ENCODE measurements around the gene ARHGAP40.

Gene ARHGAP40

DNA sequence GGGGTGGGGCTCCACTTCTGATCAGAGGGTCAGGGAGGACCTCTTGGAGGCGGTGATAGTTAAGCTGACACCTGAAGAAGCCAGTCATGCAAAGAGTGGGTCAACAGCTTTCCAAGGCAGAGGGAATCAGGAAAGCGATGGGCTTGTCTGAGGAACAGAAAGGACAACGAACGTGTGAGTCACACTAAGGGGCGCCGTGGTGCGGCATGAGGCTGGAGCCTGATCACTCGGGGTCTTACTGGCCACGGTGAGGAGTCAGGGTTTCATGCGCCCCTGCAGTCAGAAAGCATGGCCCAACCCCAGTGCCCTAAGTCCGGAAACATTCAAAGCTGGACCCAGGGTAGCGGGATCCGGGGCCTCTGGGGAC, 72.1 kb downstream of the ARHGAP40 start:
- in situ Hi-C loops (cut with MboI; ENCODE audit: low sequenced_read_pairs), result loop anchor here (25.0 kb wide), 1 partner anchor 239 kb away; no protein-coding TSS in a partner anchor

GRCh38 chr20:38674092-38674764, 72.6 kb downstream of the ARHGAP40 start:
- in situ Hi-C loops (cut with MboI; ENCODE audit: low sequenced_read_pairs), result loop anchor here (25.0 kb wide), 1 partner anchor 238 kb away; no protein-coding TSS in a partner anchor

GRCh38 chr20:38674765-38675133, 73.1 kb downstream of the ARHGAP40 start:
- in situ Hi-C loops (cut with MboI; ENCODE audit: low sequenced_read_pairs), result loop anchor here (25.0 kb wide), 1 partner anchor 238 kb away; no protein-coding TSS in a partner anchor

- in situ Hi-C loops (cut with MboI; ENCODE audit: low sequenced_read_pairs), result no loop called here
Measured at GRCh38 chr20:38676576-38676975, 75.0 kb downstream of the ARHGAP40 start.

- in situ Hi-C loops (cut with MboI; ENCODE audit: low sequenced_read_pairs), result no loop called here
Measured at GRCh38 chr20:38680500-38681306, 79.1 kb downstream of the ARHGAP40 start.

GRCh38 chr20:38685271-38685670, 83.7 kb downstream of the ARHGAP40 start:
- in situ Hi-C loops (cut with MboI; ENCODE audit: low sequenced_read_pairs), result no loop called here

GRCh38 chr20:38685853-38686473, 84.4 kb downstream of the ARHGAP40 start:
- in situ Hi-C loops (cut with MboI; ENCODE audit: low sequenced_read_pairs), result no loop called here

DNA sequence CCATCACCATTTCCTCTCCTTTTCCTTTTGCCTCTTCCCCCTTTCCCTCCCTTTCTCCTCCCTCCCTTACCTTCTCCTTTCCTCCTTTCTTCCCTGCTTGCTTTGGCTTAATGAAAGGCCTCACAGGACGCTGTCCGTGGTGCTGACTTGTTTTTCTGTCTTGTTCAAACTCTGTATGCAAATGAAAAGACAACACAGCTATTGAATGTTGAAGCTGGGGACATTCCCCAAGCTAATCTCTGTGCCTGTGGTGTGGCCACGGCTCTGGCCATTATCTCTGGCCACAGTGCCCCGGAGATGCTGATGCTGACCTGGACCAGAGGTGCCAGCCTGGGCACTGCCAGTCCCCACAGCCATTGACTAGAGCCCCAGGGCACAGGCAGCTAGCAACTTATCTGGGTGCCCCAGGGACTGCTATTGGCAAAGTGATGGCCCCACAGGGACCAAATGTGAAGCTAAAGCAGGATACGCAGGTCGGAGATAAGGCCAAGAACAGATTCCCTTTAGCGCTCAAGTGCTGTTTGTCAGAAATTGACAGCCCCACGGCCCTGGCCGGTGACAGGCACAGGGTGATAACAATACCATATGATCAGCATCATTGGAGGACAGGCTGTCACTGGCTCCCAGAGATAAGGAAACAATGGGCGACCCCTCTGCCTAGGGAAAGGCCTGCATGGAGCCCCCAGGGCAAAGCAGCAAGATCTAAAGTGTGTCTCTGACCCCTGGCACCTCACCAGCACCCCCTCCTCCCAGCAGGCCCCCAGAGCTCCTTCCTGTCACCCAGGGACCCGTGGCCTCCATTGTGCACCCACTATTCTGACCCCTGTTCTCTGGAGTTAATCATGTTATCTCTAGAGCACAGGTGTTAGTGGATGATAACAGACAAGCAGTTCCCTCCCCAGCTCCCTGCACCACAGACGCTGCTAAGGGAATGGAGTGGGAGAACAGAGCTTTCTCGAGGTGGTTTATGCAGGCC, 91.1 kb downstream of the ARHGAP40 start:
- in situ Hi-C loops (cut with MboI; ENCODE audit: low sequenced_read_pairs), result no loop called here

GRCh38 chr20:38697306-38697705, 95.7 kb downstream of the ARHGAP40 start:
- in situ Hi-C loops (cut with MboI; ENCODE audit: low sequenced_read_pairs), result no loop called here

DNA sequence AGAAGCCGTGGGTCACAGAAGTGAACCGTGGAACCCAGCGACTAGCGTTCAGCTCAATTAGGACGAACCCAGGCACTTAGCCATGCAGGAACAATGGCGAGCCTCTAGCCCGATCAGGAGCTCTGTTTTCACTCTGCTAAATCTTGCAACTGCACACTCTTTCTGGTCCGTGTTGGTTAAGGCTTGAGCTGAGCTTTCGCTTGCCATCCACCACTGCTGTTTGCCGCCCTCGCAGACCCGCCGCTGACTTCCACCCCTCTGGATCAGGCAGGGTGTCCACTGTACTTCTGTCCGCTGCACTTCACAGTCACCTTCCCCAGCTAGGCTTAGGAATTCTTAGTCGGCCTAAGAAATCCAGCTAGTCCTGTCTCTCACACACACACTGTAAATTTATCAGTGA, 96.9 kb downstream of the ARHGAP40 start:
- in situ Hi-C loops (cut with MboI; ENCODE audit: low sequenced_read_pairs), result no loop called here

- in situ Hi-C loops (cut with MboI; ENCODE audit: low sequenced_read_pairs), result no loop called here
Measured at GRCh38 chr20:38700141-38700540, 98.5 kb downstream of the ARHGAP40 start.

Measured in HL-60/S4 (cell line).